Measurements from ENCODE around the gene ATP5F1D. TPM values are rescaled to one million over a fixed set of nuclear protein-coding genes. Genes with fewer than 3 reads are reported as not detected.
A peak's percentile ranks its signal among the peaks of the same experiment; 100 is the strongest.

The ATP5F1D gene
- total and polyA plus RNA-seq, 9 donors, result 99.2 to 211 (median 165) TPM

DNA sequence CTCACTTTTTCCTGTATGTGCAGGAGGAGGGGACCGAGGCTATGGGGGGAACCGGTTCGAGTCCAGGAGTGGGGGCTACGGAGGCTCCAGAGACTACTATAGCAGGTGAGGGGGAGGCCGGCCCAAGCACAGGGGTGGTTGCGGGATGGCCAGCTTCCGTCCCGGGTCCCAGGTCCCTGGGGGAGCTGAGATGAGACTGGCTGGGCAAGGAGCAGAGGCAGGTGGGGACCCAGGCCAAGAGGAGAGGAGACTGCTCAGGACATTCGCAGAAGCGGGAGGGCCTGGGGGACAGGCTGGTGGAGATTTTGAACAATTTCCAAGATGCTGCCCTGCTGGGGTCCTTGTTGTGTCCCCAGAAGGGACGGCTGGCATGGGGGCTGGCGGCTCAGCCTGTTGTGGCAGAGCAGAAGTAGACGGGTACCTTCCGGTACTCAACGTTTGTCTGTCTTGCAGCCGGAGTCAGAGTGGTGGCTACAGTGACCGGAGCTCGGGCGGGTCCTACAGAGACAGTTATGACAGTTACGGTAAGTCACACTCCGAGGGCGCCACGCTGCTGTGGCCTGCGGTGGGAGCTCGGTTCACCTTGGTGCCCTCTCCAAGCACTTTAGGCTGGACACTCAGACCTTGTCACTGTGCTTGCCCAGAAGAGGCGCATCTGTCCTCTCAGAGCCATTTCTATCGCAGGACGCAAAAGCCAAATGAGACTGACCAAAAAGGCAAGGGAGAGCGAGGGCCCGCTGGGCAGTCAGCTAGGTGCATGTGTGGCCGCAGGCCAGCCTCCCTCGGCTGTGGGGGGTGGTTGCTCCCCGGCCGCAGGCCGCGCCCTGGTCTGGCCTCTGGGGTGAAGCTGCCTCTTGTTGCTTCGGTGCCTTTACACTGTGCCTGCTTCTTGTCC, 30.2 kb downstream of the ATP5F1D start:
- WGBS (ENCODE audit: insufficient coverage), result 79% methylated on average over 32 of the region's 37 CpGs
- Histone ChIP-seq H3K4me1 (ENCODE audit: control insufficient read depth, insufficient read depth, low read length) (peaks cover 82% of the 10 kb centered on the region), H3K9me3 (replicated peaks; ENCODE audit: control insufficient read depth, low read depth, low read length) (no peaks in the 10 kb centered on the region), H3K27ac (ENCODE audit: low read length) (no peak overlapping the region), H3K36me3 (ENCODE audit: control insufficient read depth, insufficient read depth, low read length) (peaks cover 56% of the 10 kb centered on the region), H3K27me3 (ENCODE audit: control insufficient read depth, insufficient read depth, low read length) (peaks cover 5% of the 10 kb centered on the region), H3K4me3 (ENCODE audit: low read length) (no peak overlapping the region)
- DNase-seq, result peak; percentile 16

DNA sequence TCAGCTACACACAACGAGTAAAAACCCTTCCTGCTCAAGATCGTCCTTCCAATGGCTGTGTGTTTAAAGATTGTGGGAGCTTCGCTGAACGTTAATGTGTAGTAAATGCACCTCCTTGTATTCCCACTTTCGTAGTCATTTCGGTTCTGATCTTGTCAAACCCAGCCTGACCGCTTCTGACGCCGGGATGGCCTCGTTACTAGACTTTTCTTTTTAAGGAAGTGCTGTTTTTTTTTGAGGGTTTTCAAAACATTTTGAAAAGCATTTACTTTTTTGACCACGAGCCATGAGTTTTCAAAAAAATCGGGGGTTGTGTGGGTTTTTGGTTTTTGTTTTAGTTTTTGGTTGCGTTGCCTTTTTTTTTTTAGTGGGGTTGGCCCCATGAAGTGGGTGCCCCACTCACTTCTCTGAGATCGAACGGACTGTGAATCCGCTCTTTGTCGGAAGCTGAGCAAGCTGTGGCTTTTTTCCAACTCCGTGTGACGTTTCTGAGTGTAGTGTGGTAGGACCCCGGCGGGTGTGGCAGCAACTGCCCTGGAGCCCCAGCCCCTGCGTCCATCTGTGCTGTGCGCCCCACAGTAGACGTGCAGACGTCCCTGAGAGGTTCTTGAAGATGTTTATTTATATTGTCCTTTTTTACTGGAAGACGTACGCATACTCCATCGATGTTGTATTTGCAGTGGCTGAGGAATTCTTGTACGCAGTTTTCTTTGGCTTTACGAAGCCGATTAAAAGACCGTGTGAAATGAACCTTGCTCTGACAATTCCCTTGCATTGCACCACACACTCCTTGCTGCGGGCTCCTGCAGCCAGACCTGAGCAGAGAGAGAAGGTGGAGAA, 31.1 kb downstream of the ATP5F1D start:
- Histone ChIP-seq H3K36me3 (ENCODE audit: control insufficient read depth, insufficient read depth, low read length) (peaks cover 63% of the 10 kb centered on the region), H3K4me1 (ENCODE audit: control insufficient read depth, insufficient read depth, low read length) (peaks cover 76% of the 10 kb centered on the region), H3K27me3 (ENCODE audit: control insufficient read depth, insufficient read depth, low read length) (peaks cover 2% of the 10 kb centered on the region), H3K27ac (ENCODE audit: low read length) (no peak overlapping the region), H3K9me3 (replicated peaks; ENCODE audit: control insufficient read depth, low read depth, low read length) (no peaks in the 10 kb centered on the region), H3K4me3 (ENCODE audit: low read length) (no peak overlapping the region)
- no peak for DNase-seq
- WGBS (ENCODE audit: insufficient coverage), result 77% methylated on average over 14 of the region's 33 CpGs

- H3K4me1 ChIP-seq (ENCODE audit: control insufficient read depth, insufficient read depth, low read length), result peaks cover 68% of the 10 kb centered on the region
- H3K27me3 ChIP-seq (ENCODE audit: control insufficient read depth, insufficient read depth, low read length), result no peaks in the 10 kb centered on the region
- H3K4me3 ChIP-seq (ENCODE audit: low read length), result no peak overlapping the region
- no peaks in the 10 kb centered on the region for H3K9me3 ChIP-seq (replicated peaks; ENCODE audit: control insufficient read depth, low read depth, low read length)
- 68% methylated on average over 21 of the region's 25 CpGs for WGBS (ENCODE audit: insufficient coverage)
- peak overlapping the region; percentile 51 for H3K27ac ChIP-seq (ENCODE audit: low read length)
- DNase-seq, result peak; percentile 46
- peaks cover 69% of the 10 kb centered on the region for H3K36me3 ChIP-seq (ENCODE audit: control insufficient read depth, insufficient read depth, low read length)
These were observed 31.9 kb downstream of the ATP5F1D start for GRCh38 chr19:1273263-1274041.

- Histone ChIP-seq H3K36me3 (ENCODE audit: control insufficient read depth, insufficient read depth, low read length) (peaks cover 77% of the 10 kb centered on the region), H3K4me1 (ENCODE audit: control insufficient read depth, insufficient read depth, low read length) (peaks cover 63% of the 10 kb centered on the region), H3K9me3 (replicated peaks; ENCODE audit: control insufficient read depth, low read depth, low read length) (no peaks in the 10 kb centered on the region), H3K4me3 (ENCODE audit: low read length) (peak overlapping the region; percentile 42), H3K27me3 (ENCODE audit: control insufficient read depth, insufficient read depth, low read length) (no peaks in the 10 kb centered on the region), H3K27ac (ENCODE audit: low read length) (peak overlapping the region; percentile 79)
- peak; percentile 47 for DNase-seq
- WGBS (ENCODE audit: insufficient coverage), result 66% methylated on average over 29 of the region's 46 CpGs
These were observed 32.7 kb downstream of the ATP5F1D start for GRCh38 chr19:1274081-1274851.

DNA sequence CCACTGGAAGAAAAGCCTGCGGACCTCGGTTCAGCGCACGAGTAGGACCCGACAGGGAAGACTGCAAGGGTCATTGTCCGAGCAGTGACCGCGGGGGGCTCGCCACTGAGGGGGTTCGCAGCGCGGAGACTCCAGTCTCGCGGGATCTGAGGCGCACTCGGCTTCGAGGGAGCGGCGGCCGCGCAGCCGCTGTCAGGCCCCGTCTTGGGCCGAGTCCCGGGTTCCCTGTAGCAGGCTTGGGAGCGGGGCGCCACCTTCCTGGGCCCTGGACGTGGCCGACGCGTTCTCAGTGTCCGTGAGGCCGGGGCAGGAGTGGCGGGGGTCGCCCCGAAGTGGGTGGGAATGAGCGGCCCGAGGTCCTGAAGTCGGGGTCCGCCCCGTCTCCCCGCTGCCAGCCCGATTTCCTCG, 33.3 kb downstream of the ATP5F1D start:
- 14% methylated on average over 44 of the region's 44 CpGs for WGBS (ENCODE audit: insufficient coverage)
- no peaks in the 10 kb centered on the region for H3K27me3 ChIP-seq (ENCODE audit: control insufficient read depth, insufficient read depth, low read length)
- H3K9me3 ChIP-seq (replicated peaks; ENCODE audit: control insufficient read depth, low read depth, low read length), result no peaks in the 10 kb centered on the region
- H3K4me3 ChIP-seq (ENCODE audit: low read length), result peak overlapping the region; percentile 42
- no peak for DNase-seq
- H3K36me3 ChIP-seq (ENCODE audit: control insufficient read depth, insufficient read depth, low read length), result peaks cover 80% of the 10 kb centered on the region
- peaks cover 65% of the 10 kb centered on the region for H3K4me1 ChIP-seq (ENCODE audit: control insufficient read depth, insufficient read depth, low read length)
- peak overlapping the region; percentile 79 for H3K27ac ChIP-seq (ENCODE audit: low read length)

GRCh38 chr19:1275260-1275975, 33.9 kb downstream of the ATP5F1D start, which contains the start of gene FAM174C:
FAM174C (plus strand) TSS chr19:1275530; CDS start chr19:1275550, 20 bp downstream.
- Histone ChIP-seq H3K36me3 (ENCODE audit: control insufficient read depth, insufficient read depth, low read length) (peaks cover 75% of the 10 kb centered on the region), H3K27me3 (ENCODE audit: control insufficient read depth, insufficient read depth, low read length) (no peaks in the 10 kb centered on the region), H3K27ac (ENCODE audit: low read length) (peak within 1 kb of the TSS; percentile 93), H3K4me3 (ENCODE audit: low read length) (peak within 1 kb of the TSS; percentile 76), H3K9me3 (replicated peaks; ENCODE audit: control insufficient read depth, low read depth, low read length) (no peaks in the 10 kb centered on the region), H3K4me1 (ENCODE audit: control insufficient read depth, insufficient read depth, low read length) (peaks cover 61% of the 10 kb centered on the region)
- under 1% methylated on average over 86 of the region's 98 CpGs for WGBS (ENCODE audit: insufficient coverage)
- peak; percentile 98 for DNase-seq

- no peak for DNase-seq
- Histone ChIP-seq H3K27ac (ENCODE audit: low read length) (peak overlapping the region; percentile 93), H3K9me3 (replicated peaks; ENCODE audit: control insufficient read depth, low read depth, low read length) (no peaks in the 10 kb centered on the region), H3K4me3 (ENCODE audit: low read length) (peak overlapping the region; percentile 76), H3K27me3 (ENCODE audit: control insufficient read depth, insufficient read depth, low read length) (no peaks in the 10 kb centered on the region), H3K4me1 (ENCODE audit: control insufficient read depth, insufficient read depth, low read length) (peaks cover 54% of the 10 kb centered on the region), H3K36me3 (ENCODE audit: control insufficient read depth, insufficient read depth, low read length) (peaks cover 68% of the 10 kb centered on the region)
- WGBS (ENCODE audit: insufficient coverage), result 5% methylated on average over 36 of the region's 43 CpGs
These were observed 34.6 kb downstream of the ATP5F1D start for GRCh38 chr19:1275976-1276627.

GRCh38 chr19:1276628-1277022, 35.1 kb downstream of the ATP5F1D start:
- Histone ChIP-seq H3K27me3 (ENCODE audit: control insufficient read depth, insufficient read depth, low read length) (no peaks in the 10 kb centered on the region), H3K9me3 (replicated peaks; ENCODE audit: control insufficient read depth, low read depth, low read length) (no peaks in the 10 kb centered on the region), H3K4me3 (ENCODE audit: low read length) (no peak overlapping the region), H3K4me1 (ENCODE audit: control insufficient read depth, insufficient read depth, low read length) (peaks cover 49% of the 10 kb centered on the region), H3K36me3 (ENCODE audit: control insufficient read depth, insufficient read depth, low read length) (peaks cover 63% of the 10 kb centered on the region), H3K27ac (ENCODE audit: low read length) (peak overlapping the region; percentile 93)
- peak; percentile 50 for DNase-seq
- 69% methylated on average over 10 of the region's 10 CpGs for WGBS (ENCODE audit: insufficient coverage)

Measured in muscle of leg (tissue), 11 donors.